Measurements from ENCODE around the gene RIBC2. TPM values are rescaled to one million over a fixed set of nuclear protein-coding genes. Genes with fewer than 3 reads are reported as not detected.

RIBC2 gene
- total and polyA plus RNA-seq, 2 donors from 2014 or later: 1.0 TPM; not detected in 1

DNA sequence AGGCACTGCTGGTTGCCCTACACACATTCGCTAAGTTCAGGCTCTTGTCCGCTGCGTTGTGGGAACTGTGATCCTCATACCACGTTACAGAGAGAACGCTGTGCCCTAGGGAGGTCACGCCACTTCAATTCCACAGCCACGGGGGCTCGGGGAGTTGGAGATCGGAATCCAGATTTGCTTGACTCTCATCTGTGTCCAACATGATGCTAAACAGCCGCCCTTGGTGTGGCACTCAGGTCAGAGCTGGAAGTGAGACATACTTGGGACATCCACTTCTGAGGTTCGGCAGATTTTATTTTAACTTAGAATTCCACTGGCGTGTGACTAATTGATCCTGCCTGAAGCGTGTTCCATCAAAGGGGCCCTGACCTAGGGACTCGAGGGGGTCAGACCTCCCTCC, 41.7 kb downstream of the RIBC2 start:
- Histone ChIP-seq H3K9me3 (ENCODE audit: control insufficient read depth in 2 of 3, insufficient read depth in 1 of 3, low read length in 3 of 3) (no peaks in the 10 kb centered on the region), H3K27me3 (ENCODE audit: control insufficient read depth, insufficient read depth, low read length) (no peaks in the 10 kb centered on the region), H3K4me3 (ENCODE audit: low read length in 3 of 3) (no peak overlapping the region), H3K9ac (ENCODE audit: low read length in 3 of 3) (no peak overlapping the region), H3K4me1 (ENCODE audit: control insufficient read depth in 2 of 3, insufficient read depth in 2 of 3, low read depth in 1 of 3, low read length in 3 of 3) (peaks cover 0 to 2% (median 2%) of the 10 kb centered on the region in 3 donors), H3K27ac (ENCODE audit: low read depth in 2 of 2, low read length in 2 of 2) (no peak overlapping the region), H3K36me3 (ENCODE audit: control insufficient read depth in 2 of 3, insufficient read depth in 3 of 3, low read length in 3 of 3) (no peaks in the 10 kb centered on the region)
- DNase-seq: peak in 1 of 5 donors; percentile 15
- no peak for TF ChIP-seq CTCF (IDR thresholded peaks at IDR 0.05; ENCODE audit: borderline replicate concordance, extremely low read depth, insufficient read depth)
- intact Hi-C loops (cut with DNase I): no loop called here
- no peak for FAIRE-seq

DNA sequence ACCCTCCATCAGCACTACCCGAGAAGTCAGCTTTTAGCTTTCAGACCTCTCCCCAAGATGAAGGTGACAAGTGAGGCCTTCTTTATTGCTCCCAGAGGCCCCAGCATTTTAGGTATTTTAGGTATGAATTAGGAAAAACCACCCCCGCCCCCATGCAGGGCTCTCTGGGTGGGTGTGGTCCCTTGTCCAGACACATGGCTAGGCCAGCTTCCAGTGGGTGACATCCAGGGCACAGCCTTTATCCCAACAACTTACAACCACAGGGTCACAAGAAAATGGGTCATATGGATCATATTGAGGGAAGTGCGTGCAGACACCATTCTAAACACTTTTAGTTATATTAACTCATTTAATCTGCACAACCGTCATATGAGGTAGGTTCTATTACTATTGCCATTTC, 42.1 kb downstream of the RIBC2 start:
- Histone ChIP-seq H3K9me3 (ENCODE audit: control insufficient read depth in 2 of 3, insufficient read depth in 1 of 3, low read length in 3 of 3) (no peaks in the 10 kb centered on the region), H3K4me1 (ENCODE audit: control insufficient read depth in 2 of 3, insufficient read depth in 2 of 3, low read depth in 1 of 3, low read length in 3 of 3) (peaks cover 0 to 2% (median 0%) of the 10 kb centered on the region in 3 donors), H3K36me3 (ENCODE audit: control insufficient read depth in 2 of 3, insufficient read depth in 3 of 3, low read length in 3 of 3) (no peaks in the 10 kb centered on the region), H3K4me3 (ENCODE audit: low read length in 3 of 3) (no peak overlapping the region), H3K9ac (ENCODE audit: low read length in 3 of 3) (no peak overlapping the region), H3K27me3 (ENCODE audit: control insufficient read depth, insufficient read depth, low read length) (no peaks in the 10 kb centered on the region), H3K27ac (ENCODE audit: low read depth in 2 of 2, low read length in 2 of 2) (no peak overlapping the region)
- FAIRE-seq: no peak
- intact Hi-C loops (cut with DNase I): no loop called here
- DNase-seq: no peak
- no peak for TF ChIP-seq CTCF (IDR thresholded peaks at IDR 0.05; ENCODE audit: borderline replicate concordance, extremely low read depth, insufficient read depth)

- H3K9me3 ChIP-seq (ENCODE audit: control insufficient read depth in 2 of 3, insufficient read depth in 1 of 3, low read length in 3 of 3): no peaks in the 10 kb centered on the region
- TF ChIP-seq CTCF (IDR thresholded peaks at IDR 0.05; ENCODE audit: borderline replicate concordance, extremely low read depth, insufficient read depth): no peak
- H3K4me3 ChIP-seq (ENCODE audit: low read length in 3 of 3): no peak overlapping the region
- no peak overlapping the region for H3K9ac ChIP-seq (ENCODE audit: low read length in 3 of 3)
- no peaks in the 10 kb centered on the region for H3K27me3 ChIP-seq (ENCODE audit: control insufficient read depth, insufficient read depth, low read length)
- H3K27ac ChIP-seq (ENCODE audit: low read depth in 2 of 2, low read length in 2 of 2): no peak overlapping the region
- H3K4me1 ChIP-seq (ENCODE audit: control insufficient read depth in 2 of 3, insufficient read depth in 2 of 3, low read depth in 1 of 3, low read length in 3 of 3): peaks cover 0 to 2% (median 0%) of the 10 kb centered on the region in 3 donors
- DNase-seq (no peak), FAIRE-seq (no peak)
- H3K36me3 ChIP-seq (ENCODE audit: control insufficient read depth in 2 of 3, insufficient read depth in 3 of 3, low read length in 3 of 3): no peaks in the 10 kb centered on the region
- intact Hi-C loops (cut with DNase I): no loop called here
Measured at GRCh38 chr22:45456811-45457210, 43.3 kb downstream of the RIBC2 start.

GRCh38 chr22:45458532-45458931, 45.0 kb downstream of the RIBC2 start:
- Histone ChIP-seq H3K9ac (ENCODE audit: low read length in 3 of 3) (no peak overlapping the region), H3K4me3 (ENCODE audit: low read length in 3 of 3) (no peak overlapping the region), H3K27me3 (ENCODE audit: control insufficient read depth, insufficient read depth, low read length) (no peaks in the 10 kb centered on the region), H3K4me1 (ENCODE audit: control insufficient read depth in 2 of 3, insufficient read depth in 2 of 3, low read depth in 1 of 3, low read length in 3 of 3) (no peaks in the 10 kb centered on the region), H3K9me3 (ENCODE audit: control insufficient read depth in 2 of 3, insufficient read depth in 1 of 3, low read length in 3 of 3) (no peaks in the 10 kb centered on the region), H3K27ac (ENCODE audit: low read depth in 2 of 2, low read length in 2 of 2) (no peak overlapping the region), H3K36me3 (ENCODE audit: control insufficient read depth in 2 of 3, insufficient read depth in 3 of 3, low read length in 3 of 3) (no peaks in the 10 kb centered on the region)
- intact Hi-C loops (cut with DNase I): no loop called here
- DNase-seq: no peak
- no peak for FAIRE-seq
- no peak for TF ChIP-seq CTCF (IDR thresholded peaks at IDR 0.05; ENCODE audit: borderline replicate concordance, extremely low read depth, insufficient read depth)

All from kidney (tissue), 14 donors.